ENCODE measurements around the gene SIGLEC1.

SIGLEC1 gene
- total RNA-seq: 2.1 to 383 (median 35.8) reads per million in 18 experiments

DNA sequence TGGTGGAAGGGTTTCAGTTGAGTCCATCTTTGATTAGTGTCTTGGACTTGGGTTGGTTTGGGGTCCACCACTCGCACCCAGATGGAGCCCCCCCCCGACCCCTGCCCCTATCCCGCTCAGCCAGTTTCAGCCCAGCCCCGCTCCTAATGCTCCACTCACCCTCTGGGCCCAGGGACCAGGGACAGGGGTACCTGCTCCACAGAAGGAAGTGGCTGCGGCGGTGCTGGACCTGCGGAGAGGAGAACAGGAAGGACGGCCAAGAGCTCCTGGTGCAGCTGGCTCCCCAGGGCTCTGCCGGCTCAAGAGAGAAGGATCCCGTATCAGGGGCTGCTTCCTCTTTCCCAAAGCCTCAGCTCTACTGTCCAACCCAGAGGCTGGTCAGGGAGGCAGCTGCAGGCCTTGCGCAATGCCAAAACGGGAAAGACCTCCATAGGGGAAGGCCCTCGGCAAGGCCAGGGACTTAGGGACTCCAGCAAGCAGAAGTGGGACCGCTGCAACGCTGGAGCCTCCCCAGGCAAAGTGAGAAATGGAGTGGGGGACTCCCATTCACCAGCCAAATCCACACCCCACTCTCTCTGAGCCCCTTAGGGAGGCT lies at the start of gene SIGLEC1:
SIGLEC1 (minus strand) TSS at position 322 of the 595 bp plus-strand sequence. CDS start 5,472 bp downstream, outside the sequence.
- DNase-seq: peak; percentile 97 to 98

DNA sequence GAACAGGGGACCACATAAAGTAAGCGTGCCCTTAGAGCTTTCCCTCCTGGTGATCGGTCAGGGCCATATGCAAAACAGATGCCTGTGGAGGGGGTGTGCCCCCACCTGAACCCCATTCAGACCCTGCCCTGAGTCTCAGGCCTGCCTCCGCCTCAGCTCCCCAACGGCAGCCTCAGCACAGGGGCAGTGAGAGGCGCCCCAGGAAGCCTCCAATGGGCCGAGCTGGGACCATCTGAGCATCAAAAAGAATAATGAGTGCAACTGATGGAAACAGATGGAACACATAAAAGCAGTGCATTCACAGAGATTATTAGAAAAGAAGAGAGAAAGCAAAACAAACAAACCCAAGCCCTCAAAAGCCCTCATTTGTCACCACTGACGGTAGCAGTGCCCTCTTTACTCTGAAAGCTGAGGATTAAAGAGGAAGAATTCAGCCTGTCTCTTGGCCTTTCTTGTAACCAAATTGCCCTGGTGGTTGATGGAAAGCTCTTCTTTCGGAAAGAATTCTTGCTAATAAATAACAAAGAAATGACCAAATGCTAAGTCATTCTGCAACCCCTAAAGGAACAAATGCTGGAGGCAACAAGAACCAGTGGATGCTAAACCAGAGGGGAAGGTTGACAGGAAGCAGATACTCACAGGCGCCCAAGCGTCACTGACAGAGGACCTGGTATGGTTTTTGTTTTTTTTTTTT lies 48.4 kb upstream of the SIGLEC1 start:
- DNase-seq: no peak

DNA sequence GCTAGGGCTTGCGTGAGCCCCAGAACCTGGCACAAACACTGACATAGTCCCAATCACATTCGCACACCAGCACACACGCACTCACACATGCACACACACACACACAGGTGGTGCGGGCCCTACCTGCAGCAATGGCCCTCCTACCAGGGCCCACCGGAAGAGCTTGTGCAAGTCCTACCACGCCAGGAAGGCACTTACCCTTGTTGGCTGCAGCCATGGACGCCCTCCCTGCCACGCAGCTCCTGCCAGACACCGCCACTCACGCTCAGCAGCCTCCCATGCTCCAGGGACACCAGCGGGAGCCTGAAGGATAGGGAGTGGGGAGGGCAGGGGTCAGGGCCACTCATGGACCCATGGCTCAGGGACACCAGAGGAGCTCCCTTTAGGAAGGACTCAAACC lies 47.5 kb upstream of the SIGLEC1 start:
- DNase-seq: no peak

DNA sequence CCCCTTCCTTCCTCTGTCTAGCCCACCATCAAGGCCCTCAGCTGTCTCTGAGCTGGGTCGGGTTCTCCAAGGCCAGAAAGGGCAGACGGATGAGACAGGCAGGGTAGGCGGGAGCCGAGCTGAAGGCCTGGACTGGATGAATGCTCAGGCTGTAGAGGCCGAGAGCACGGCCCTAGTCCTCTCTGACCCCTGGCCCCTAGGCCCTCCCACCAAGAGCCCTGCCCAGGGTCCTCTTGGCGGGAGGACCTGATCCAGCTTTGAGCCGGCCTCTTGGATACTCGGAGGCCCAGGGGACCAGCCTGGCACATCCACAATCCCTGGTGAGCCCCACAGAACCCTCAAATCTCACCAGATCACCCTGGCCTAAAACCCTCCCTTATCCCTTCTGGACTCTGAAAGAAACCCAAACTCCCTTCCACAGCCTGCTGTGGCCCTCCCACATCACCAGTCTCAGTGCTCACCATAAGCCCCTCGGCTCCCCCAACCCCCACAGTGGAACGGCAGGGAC lies 47.0 kb upstream of the SIGLEC1 start:
- no peak for DNase-seq

DNA sequence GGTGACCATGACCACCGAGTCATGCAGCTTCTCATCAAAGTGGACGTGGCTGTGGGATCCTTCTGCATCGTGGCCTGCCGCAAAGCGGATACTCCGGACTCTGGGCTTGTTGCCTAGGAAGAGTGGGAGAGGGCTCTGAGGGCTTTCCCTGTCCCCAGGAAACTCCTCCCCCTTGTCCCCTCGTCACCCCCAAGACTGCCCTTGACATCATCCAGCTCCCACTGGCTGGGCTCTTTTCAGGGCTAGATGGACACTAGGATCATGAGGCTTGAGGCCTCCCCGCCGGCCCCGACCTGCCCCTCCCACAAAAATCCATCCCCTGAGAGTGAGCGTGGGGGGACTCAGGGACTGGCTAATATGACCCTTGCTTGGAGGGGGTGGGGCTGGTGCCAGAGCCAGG lies 46.2 kb upstream of the SIGLEC1 start:
- no peak for DNase-seq

DNA sequence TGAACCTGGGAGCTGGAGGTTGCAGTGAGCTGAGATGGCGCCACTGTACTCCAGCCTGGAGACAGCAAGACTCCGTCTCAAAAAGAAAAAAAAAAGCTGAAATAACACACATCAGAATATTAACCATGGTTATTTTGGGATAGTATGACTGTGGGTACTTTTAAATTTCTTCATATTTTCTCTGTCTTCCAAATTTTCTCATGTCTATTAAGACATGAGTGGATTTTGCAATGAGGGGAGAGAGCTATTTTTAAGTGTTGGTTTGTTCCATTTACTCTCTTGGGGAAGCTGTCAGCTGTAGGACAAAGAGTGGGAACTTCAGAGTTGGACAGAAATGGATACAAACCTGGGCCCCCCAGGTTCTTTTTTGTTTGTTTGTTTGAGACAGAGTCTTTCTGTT lies 44.9 kb upstream of the SIGLEC1 start:
- DNase-seq: peak; percentile 65 to 85

DNA sequence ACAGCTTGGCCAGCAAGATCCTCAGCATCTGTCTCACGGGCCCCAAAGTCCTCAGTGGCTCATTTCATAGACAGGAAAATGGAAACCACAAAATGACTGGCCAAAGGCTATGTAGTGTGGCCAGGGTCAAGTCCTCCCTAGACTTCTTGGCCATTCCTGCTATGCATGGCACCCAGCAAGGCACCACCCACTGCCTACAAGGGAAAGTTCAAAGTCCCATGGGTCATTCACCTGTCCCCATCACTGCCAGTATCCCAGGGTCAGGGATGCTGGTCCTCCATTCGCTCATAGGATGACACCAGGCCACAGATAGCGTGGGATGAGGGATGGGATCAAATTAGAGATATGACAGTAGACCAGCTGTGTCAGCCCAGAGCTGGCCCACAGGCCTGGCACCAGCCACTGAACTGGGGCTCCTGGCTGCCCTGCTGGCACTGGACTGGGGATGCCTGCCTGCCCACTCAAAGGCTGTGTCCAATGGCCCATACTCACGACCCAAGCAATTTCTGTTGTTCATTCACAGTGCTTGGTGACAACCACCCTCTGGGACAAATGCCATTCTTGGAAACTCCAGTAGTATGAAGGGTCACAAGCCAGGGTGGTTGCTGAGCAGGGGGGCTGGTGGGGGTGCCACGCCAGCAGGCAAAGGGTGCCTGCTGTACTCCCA lies 43.5 kb upstream of the SIGLEC1 start:
- no peak for DNase-seq

DNA sequence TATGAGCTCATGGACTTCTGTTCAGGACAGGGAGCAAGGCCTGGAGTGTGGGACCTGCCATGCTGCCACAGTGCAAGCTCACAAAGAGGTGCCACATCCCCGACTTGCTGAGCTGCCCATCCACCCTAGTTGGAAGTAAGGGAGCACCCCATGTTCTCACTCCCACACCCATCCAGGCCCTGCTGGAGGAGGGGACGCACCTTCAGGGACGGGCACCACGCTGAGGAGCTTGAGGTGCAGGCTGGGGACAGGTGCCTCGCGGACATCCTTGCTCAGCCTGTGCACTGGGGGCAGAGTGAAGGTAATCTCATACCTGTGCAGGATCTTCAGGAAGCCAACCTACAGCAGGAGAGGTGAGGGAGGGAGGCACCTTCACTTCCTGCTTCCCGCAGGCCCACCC lies 42.9 kb upstream of the SIGLEC1 start:
- no peak for DNase-seq

DNA sequence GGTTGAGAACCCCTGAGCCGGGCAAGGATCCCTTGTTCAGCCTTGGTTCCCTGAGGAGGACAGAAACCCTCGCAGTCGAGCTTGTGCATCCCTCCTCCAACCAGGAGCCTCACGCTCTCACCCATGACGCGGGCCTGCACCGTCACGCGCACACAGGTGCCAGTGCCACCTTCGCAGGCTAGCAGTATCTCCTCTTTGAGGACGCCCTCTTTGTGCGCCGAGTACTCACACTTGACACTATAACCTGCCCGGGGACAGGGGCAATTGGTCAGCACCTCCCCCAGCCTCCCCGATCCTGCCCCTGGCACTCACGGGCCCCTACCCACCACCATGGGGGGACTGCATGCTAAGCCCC lies 41.9 kb upstream of the SIGLEC1 start:
- no peak for DNase-seq

DNA sequence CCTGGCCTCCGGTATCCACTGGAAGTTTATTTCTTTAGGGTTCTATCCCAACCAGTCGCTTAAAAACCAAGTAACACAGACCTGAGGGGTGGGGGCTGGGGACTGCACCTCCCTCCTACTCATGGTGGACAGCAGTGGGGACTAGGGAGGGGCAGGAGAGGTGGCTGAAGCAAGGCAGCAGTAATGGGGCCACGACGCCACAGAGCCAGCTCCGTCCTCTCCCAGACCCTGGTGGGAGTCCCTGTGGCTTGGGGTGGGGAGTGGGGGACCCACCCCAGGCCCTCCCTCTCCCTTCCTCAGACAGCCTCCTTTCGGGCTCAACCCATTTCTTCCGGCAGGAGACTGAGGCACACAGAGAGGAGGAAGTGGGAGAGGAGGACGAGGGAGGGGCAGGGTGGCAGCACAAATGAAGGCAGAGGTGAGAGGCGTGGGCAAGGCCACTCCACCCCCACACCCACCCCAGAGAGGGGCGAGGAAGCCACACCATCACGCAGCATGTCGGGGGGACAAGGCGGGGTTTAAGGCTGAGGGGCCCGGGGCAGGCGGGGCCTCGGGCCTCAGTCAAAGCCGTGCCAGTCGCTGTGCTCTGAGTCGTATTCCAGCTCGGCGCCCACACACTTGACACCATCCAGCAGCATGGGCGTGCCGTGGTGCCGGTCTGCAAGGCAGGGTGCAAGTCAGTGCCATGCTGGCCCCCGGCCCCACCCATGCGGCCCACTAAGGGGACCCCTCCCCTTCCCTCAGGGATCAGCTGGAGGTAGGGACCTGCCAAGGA lies 41.3 kb upstream of the SIGLEC1 start:
- no peak for DNase-seq

DNA sequence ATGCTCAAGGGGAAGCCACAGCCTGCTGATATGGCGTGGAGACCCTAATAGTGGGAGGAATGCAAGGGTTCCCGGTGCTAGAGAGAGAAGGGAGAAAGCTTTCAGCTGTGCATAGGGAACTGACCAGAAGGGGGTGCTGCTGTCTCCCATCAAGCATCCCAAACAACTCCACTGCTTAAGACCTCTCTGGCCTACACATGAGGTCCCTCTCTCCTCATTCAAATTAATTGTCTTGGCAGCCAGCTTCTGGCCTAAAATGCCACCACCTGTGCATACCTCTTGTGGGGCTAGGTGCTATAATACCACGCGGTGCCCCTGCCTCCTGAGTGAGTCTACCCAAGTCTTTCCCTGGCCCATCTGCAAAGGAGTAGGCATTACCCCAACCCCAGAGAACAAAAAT lies 40.7 kb upstream of the SIGLEC1 start:
- DNase-seq: peak; percentile 74 to 79

DNA sequence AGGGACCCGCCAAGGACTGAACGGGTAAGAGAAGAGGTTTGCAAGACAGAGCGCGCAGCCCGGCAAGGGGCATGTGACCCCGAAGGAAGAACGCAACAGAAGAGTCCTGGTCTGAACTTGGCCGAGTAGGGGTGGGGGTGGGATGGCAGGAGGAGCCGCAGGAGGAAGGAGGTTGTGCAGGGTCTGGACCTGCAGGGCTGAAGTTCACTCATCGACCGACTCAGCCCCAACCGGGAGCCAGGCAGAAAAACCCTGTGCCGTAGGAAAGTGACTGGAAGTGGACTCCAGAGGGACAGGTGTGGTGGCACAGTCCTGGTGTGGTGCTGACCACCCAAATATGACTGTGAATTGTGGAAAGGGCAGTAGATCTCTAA lies 40.0 kb upstream of the SIGLEC1 start:
- DNase-seq: no peak

DNA sequence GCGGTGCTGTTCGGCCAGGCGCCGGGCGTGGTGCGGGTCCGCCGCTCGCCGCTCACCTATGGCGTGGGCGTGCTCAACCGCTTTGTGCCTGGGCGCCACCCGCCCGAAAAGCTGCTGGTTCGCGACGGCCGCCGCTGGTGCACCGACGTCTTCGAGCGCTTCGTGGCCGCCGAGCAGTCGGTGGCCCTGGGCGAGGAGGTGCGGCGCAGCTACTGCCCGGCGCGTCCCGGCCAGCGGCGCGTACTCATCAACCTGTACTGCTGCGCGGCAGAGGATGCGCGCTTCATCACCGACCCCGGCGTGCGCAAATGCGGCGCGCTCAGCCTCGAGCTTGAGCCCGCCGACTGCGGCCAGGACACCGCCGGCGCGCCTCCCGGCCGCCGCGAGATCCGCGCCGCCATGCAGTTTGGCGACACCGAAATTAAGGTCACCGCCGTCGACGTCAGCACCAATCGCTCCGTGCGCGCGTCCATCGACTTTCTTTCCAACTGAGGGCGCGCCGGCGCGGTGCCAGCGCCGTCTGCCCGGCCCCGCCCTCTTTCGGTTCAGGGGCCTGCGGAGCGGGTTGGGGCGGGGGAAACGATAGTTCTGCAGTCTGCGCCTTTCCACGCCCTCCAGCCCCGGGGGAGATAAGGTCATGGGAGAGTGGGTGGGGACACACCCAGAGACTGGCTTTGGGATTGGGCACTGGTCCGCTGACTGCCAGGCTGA lies 39.4 kb upstream of the SIGLEC1 start:
- DNase-seq: peak; percentile 78 to 83

DNA sequence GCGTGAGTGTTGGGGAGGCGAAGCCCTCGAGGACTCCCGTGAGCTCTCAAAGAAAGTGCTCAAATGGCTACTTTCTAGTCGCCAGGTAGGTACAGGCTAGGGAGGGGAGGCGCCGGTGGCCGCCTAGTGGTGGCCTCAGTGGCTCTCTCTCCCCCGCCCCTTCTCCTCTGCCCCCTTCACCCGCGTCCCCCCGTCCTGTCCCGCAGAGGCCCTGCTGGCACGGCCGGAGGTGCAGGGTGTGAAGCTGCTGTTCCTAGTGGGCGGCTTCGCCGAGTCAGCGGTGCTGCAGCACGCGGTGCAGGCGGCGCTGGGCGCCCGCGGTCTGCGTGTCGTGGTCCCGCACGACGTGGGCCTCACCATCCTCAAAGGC lies 38.9 kb upstream of the SIGLEC1 start:
- no peak for DNase-seq

DNA sequence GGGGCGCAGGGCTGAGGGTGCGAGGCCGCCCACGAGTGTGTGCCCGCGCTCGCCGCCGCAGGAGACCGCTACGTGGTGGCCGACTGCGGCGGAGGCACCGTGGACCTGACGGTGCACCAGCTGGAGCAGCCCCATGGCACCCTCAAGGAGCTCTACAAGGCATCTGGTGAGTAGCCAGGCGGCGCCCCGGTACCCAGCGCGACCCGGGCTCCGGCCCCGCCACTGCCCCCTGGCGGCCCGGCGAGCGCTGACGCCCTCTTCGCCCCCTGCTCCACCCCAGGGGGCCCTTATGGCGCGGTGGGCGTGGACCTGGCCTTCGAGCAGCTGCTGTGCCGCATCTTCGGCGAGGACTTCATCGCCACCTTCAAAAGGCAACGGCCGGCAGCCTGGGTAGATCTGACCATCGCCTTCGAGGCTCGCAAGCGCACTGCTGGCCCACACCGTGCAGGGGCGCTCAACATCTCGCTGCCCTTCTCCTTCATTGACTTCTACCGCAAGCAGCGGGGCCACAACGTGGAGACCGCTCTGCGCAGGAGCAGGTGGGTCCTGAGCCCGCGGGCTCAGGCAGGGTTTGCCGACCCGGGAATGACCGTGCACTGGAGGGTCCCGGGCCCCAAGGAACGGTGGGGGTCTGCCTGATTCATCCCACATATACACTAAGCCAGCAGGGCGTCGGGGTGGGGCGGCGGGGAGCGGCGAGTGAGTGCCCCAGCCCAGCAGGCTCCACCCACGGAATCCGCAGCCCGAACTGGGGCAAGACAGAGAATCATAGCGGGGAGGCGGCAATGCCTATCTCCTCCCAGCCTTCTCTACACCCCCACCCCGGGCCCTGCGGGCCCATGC lies 37.5 kb upstream of the SIGLEC1 start:
- DNase-seq: peak; percentile 21 to 24

DNA sequence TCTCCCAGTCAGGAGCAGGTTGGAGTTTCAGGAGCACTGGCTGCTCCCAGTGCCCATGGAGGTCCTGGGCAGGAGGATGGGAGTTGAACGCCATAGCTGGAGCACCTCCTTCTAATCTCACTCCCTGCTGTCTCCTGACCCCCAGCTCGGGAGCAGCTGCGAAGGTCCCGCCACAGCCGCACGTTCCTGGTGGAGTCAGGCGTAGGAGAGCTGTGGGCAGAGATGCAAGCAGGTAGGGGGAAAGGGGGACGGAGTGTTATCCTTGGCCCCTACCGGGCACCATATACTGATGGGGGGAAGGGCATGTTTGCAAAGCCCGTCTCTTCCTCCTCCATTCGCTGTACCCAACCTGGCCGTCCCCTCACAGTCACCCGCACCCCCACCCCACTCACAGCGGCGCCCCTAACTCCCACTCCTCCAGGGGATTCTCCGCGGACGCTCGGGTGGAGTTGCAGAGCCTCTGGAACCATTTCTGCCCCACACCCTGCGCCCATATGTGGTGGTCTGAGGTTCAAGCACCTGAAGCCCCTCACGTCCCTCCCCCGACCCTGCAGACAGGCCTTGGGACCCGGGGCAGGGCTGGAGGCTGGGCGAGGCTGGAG lies 36.8 kb upstream of the SIGLEC1 start:
- DNase-seq: no peak

DNA sequence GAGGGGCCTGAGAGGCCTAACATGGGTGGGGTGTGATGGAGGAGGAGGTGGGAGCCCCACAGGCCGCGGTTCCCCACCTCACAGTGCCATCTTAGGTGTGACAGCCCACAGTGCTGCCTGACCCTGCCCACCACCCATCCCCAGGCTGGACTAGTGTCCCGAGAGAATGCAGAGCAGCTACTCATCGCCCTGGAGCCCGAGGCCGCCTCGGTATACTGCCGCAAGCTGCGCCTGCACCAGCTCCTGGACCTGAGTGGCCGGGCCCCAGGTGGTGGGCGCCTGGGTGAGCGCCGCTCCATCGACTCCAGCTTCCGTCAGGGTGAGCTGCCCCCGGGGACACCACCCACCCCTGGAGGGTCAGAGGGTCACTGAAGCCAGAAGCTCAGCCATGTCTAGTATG lies 35.7 kb upstream of the SIGLEC1 start:
- no peak for DNase-seq

DNA sequence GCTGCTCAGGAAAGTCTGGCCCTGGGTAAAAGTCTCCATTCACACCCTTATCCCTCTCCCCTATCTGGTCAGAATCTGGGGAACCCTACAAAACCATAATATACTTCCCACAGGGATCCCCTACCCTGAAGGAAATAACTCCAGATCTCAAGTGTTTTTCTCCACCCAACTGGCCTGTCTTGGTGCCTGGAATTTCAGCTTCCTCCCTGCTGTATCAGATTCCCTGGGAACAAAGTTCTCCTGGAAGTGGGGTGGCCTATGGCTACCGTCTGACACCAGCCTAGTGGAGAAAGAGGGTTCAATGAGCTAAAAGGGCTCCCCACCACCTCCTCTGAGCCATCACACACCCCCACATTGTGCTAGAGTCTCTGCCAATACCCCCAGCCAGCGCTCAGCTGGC lies 35.1 kb upstream of the SIGLEC1 start:
- no peak for DNase-seq

DNA sequence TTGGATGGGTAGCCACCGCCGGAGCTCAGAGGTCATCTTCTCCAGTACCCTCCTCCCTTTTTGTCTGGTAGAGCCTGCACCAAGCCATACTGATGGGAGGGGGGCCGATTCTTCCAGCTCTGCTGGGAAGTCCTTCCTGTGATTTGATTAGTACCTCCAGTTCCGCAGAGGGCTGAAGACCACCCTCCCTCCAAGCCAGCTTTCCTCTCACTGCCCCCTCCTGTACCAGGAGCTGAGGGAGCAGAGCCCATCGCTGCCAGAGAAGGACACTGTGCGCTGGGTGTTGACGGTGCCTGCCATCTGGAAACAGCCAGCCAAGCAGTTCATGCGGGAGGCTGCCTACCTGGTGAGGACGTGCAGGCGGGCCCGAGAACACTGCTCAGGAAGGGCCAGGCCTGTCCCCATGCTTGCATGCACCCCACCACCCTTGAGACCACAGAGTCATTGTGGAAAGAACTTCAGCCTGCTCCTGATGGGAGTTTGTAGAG lies 33.3 kb upstream of the SIGLEC1 start:
- DNase-seq: no peak

DNA sequence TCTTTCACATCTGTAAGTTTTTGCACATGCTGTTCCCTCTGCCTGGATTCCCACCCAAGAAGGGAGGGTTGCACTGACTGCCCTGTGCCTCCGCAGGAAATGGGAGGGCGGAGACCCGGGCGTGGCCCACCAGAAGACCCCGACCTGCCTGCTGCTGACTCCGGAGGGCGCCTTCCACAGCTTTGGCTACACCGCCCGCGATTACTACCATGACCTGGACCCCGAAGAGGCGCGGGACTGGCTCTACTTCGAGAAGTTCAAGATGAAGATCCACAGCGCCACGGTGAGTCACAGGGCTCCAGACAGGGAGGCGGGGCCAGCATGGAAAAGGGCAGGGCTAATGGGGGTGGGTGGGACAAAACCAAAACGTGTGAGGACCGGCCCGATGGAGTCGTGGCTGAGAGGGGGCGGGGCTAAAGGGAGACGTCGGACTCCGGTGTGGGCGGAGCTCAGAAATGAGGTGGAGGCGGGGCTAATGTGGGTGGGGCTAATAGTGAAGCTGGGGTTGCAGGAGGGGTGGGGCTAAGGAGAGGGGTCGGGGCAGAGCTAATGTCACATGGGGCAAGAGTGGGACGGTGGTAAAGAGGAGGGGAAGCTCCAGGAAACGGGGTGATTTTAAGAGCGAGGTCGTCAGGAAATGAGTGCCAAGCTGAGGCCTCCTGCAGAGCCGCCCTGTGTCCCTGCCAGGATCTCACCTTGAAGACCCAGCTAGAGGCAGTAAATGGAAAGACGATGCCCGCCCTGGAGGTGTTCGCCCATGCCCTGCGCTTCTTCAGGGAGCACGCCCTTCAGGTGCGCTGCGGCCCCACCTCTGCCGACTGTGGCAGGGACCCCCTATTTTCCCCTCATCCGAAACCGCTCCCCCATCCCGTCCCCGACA lies 32.6 kb upstream of the SIGLEC1 start:
- peak; percentile 75 to 83 for DNase-seq

All from inflammatory macrophage (primary cell).